ENCODE data around the gene CNOT4.

DNA sequence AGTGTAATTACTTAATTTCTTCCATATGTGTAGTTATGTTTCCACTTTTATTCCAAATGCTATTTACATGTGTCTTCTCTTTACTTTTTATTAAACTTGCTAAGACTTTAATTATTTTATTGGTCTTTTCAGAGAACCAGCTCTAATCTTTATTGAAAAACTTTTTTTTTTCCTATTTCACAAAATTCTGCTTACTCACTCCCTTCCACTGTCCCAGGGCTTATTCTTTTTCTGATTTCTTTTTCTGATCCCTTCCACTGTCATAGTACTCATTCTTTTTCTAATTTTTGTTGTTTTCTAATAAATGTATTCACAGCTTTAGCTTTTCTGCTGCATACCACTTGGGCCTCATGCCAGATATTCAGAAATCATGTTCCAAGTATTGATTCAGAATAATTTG is 82.7 kb downstream of the CNOT4 start:
- TF ChIP-seq POLR2A (IDR thresholded peaks at IDR 0.05) = no peak
- TF ChIP-seq, protein P1, sequence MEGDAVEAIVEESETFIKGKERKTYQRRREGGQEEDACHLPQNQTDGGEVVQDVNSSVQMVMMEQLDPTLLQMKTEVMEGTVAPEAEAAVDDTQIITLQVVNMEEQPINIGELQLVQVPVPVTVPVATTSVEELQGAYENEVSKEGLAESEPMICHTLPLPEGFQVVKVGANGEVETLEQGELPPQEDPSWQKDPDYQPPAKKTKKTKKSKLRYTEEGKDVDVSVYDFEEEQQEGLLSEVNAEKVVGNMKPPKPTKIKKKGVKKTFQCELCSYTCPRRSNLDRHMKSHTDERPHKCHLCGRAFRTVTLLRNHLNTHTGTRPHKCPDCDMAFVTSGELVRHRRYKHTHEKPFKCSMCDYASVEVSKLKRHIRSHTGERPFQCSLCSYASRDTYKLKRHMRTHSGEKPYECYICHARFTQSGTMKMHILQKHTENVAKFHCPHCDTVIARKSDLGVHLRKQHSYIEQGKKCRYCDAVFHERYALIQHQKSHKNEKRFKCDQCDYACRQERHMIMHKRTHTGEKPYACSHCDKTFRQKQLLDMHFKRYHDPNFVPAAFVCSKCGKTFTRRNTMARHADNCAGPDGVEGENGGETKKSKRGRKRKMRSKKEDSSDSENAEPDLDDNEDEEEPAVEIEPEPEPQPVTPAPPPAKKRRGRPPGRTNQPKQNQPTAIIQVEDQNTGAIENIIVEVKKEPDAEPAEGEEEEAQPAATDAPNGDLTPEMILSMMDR (IDR thresholded peaks at IDR 0.05) = no peak

All from body of pancreas (tissue), 4 donors.